Activated CD4-positive, CD25-positive, alpha-beta regulatory T cell (primary cell): Measurements from ENCODE around the gene ABHD14A.
A peak's percentile ranks its signal among the peaks of the same experiment; 100 is the strongest.
"Not testable (repeated sequence)": the region's sequence is repeated elsewhere in the genome, so short reads cannot be mapped to it uniquely, and the experiment has no call there.

Experiments
- DNase-seq, 4 experiments: peaks; one replicate each; lab custom pipeline; 2025; lab: John Stamatoyannopoulos, UW

The ABHD14A gene

GRCh38 chr3:51974277-51974962 is 444 bp upstream of the ABHD14A start:
- DNase-seq: no peak

- no peak for DNase-seq
Measured at GRCh38 chr3:51975852-51976549, 1.1 kb downstream of the ABHD14A start.

- DNase-seq: no peak
Measured at GRCh38 chr3:51977446-51978142, 2.7 kb downstream of the ABHD14A start.

- DNase-seq: no peak
Measured at GRCh38 chr3:51978143-51978502, 3.3 kb downstream of the ABHD14A start.

- DNase-seq: no peak
Measured at GRCh38 chr3:51980253-51980652, 5.4 kb downstream of the ABHD14A start.

- DNase-seq: no peak
Measured at GRCh38 chr3:51982352-51982837, 7.5 kb downstream of the ABHD14A start.

GRCh38 chr3:51982838-51983577 is 8.1 kb downstream of the ABHD14A start, which contains the start of gene ACY1:
ACY1 (plus strand) TSS chr3:51983535; CDS start chr3:51984065, 530 bp downstream.
- peak in 3 of 4 experiments; percentile 40 to 43 (median 41) for DNase-seq

GRCh38 chr3:51983578-51984268 is 8.9 kb downstream of the ABHD14A start:
- DNase-seq: no peak

- no peak for DNase-seq
Measured at GRCh38 chr3:51984269-51984647, 9.4 kb downstream of the ABHD14A start.

- DNase-seq: no peak
Measured at GRCh38 chr3:51985063-51985462, 10.2 kb downstream of the ABHD14A start.

GRCh38 chr3:51986010-51986947 is 11.4 kb downstream of the ABHD14A start:
- DNase-seq: no peak

- no peak for DNase-seq
Measured at GRCh38 chr3:51987568-51987967, 12.7 kb downstream of the ABHD14A start.

- no peak for DNase-seq
Measured at GRCh38 chr3:51988286-51989146, 13.7 kb downstream of the ABHD14A start.

- DNase-seq: not testable (repeated sequence)
Measured at GRCh38 chr3:51990501-51990971, 15.7 kb downstream of the ABHD14A start.

- DNase-seq: no peak
Measured at GRCh38 chr3:51992017-51992682, 17.3 kb downstream of the ABHD14A start.

GRCh38 chr3:51993657-51994056 is 18.8 kb downstream of the ABHD14A start:
- not testable (repeated sequence) for DNase-seq

GRCh38 chr3:51994530-51994929 is 19.7 kb downstream of the ABHD14A start:
- DNase-seq: no peak

- DNase-seq: peak; percentile 72 to 84 (median 78)
Measured at GRCh38 chr3:51995346-51996163, 20.7 kb downstream of the ABHD14A start, which contains the start of gene RPL29. RPL29 (minus strand) TSS chr3:51995895; CDS start chr3:51995461, 434 bp downstream.
